SH-SY5Y (cell line): Measurements from ENCODE around the gene PRR12.

Experiments
- GATA2 ChIP-seq: IDR thresholded peaks from 2 replicates; pipeline ENCODE4 v1.6.1; 2011; ENCODE audit warnings: mild to moderate bottlenecking, low read depth, low read length
- GATA3 ChIP-seq: IDR thresholded peaks from 2 replicates; pipeline ENCODE4 v1.6.1; 2011; ENCODE audit warnings: low read depth, mild to moderate bottlenecking, low read length, moderate library complexity

GRCh38 chr19:49662011-49662410, 71.0 kb downstream of the PRR12 start:
- TF ChIP-seq GATA2 (no peak), GATA3 (no peak)
